GM12878 (cell line): ENCODE data around the gene KDF1. TPM values are rescaled to one million over a fixed set of nuclear protein-coding genes. Genes with fewer than 3 reads are reported as not detected.
A peak's percentile ranks its signal among the peaks of the same experiment; 100 is the strongest.

Experiments
- ASH2L ChIP-seq: fragments of 300-600, 200-600 bp; sonication (generic); IDR thresholded peaks from 2 replicates; pipeline ENCODE4 v1.6.1; 2017; ENCODE audit warnings: low read depth, mild to moderate bottlenecking, borderline replicate concordance
- ATF7 ChIP-seq: fragments of 450-650 bp; IDR thresholded peaks from 2 replicates; pipeline ENCODE4 v1.6.1; 2016; ENCODE audit warnings: low read depth, mild to moderate bottlenecking
- CBX3 ChIP-seq: fragments of 200-600 bp; sonication (generic); IDR thresholded peaks from 2 replicates; pipeline ENCODE4 v1.6.1; 2016; ENCODE audit warnings: low read depth, borderline replicate concordance
- CEBPB ChIP-seq, 2 experiments: fragments of 150-350 bp in 1 of 2; IDR thresholded peaks; 2 replicates each; pipeline ENCODE4 v1.6.1; 2012 to 2014; ENCODE audit warnings: low read depth in 2 of 2, low read length in 2 of 2, borderline replicate concordance in 1 of 2, inconsistent platforms in 1 of 2
- CEBPZ ChIP-seq: fragments of 150-350 bp; IDR thresholded peaks from 2 replicates; pipeline ENCODE4 v1.6.1; 2016; ENCODE audit warnings: low read depth, low read length
- CHD1 ChIP-seq: IDR thresholded peaks from 2 replicates; pipeline ENCODE4 v1.6.1; 2012; ENCODE audit warnings: low read depth, low read length, improper control_type of control experiment
- CHD2 ChIP-seq: IDR thresholded peaks from 2 replicates; pipeline ENCODE4 v1.6.1; 2011; ENCODE audit warnings: low read depth, low read length, improper control_type of control experiment, borderline replicate concordance
- CTCF ChIP-seq, 3 experiments: IDR thresholded peaks in 2 of 3; conservative IDR thresholded peaks in 1 of 3; 2 replicates each; pipeline ENCODE4 v1.5.1; 2011; ENCODE audit warnings: low read depth in 3 of 3, low read length in 3 of 3, mild to moderate bottlenecking in 3 of 3, control low read depth in 2 of 3, moderate library complexity in 2 of 3, inconsistent platforms in 1 of 3, mixed read lengths in 1 of 3; ENCODE audit not compliant: control insufficient read depth in 2 of 3, insufficient read depth in 1 of 3; ENCODE audit errors: extremely low read depth in 1 of 3
- EZH2 ChIP-seq: IDR thresholded peaks from 2 replicates; pipeline ENCODE4 v1.6.1; 2012; ENCODE audit warnings: low read depth, mild to moderate bottlenecking, control low read depth, inconsistent platforms, low read length, borderline replicate concordance; ENCODE audit not compliant: control insufficient read depth
- GABPA ChIP-seq: IDR thresholded peaks from 2 replicates; pipeline ENCODE4 v1.6.1; 2014; ENCODE audit warnings: antibody characterized with exemption, low read depth, mild to moderate bottlenecking, inconsistent platforms
- IKZF2 ChIP-seq, 2 experiments: fragments of 450-650 bp; IDR thresholded peaks; 2 replicates each; pipeline ENCODE4 v1.6.1; 2017; ENCODE audit warnings: mild to moderate bottlenecking in 2 of 2, moderate library complexity in 2 of 2
- IRF5 ChIP-seq: fragments of 450-650 bp; IDR thresholded peaks from 2 replicates; pipeline ENCODE4 v1.6.1; 2017; ENCODE audit warnings: borderline replicate concordance
- KDM1A ChIP-seq: fragments of 200-600 bp; sonication (generic); IDR thresholded peaks from 2 replicates; pipeline ENCODE4 v1.6.1; 2016; ENCODE audit warnings: borderline replicate concordance
- NFIC ChIP-seq: IDR thresholded peaks from 2 replicates; pipeline ENCODE4 v1.6.1; 2012; ENCODE audit warnings: low read depth, mild to moderate bottlenecking, inconsistent platforms, low read length, moderate library complexity
- PAX5 ChIP-seq: IDR thresholded peaks from 2 replicates; pipeline ENCODE4 v1.6.1; 2011; ENCODE audit warnings: low read depth, low read length, borderline replicate concordance
- PBX3 ChIP-seq: IDR thresholded peaks from 2 replicates; pipeline ENCODE4 v1.6.1; 2011; ENCODE audit warnings: mild to moderate bottlenecking, low read depth, low read length, moderate library complexity; ENCODE audit not compliant: insufficient replicate concordance
- POLR2AphosphoS5 ChIP-seq: IDR thresholded peaks from 2 replicates; pipeline ENCODE4 v1.6.1; 2011; ENCODE audit warnings: mild to moderate bottlenecking, low read length, inconsistent platforms
- RAD21 ChIP-seq: IDR thresholded peaks from 2 replicates; pipeline ENCODE4 v1.6.1; 2011; ENCODE audit warnings: mild to moderate bottlenecking, low read depth, low read length, moderate library complexity; ENCODE audit not compliant: insufficient read depth
- RAD51 ChIP-seq: fragments of 450-650 bp; IDR thresholded peaks from 2 replicates; pipeline ENCODE4 v1.6.1; 2016; ENCODE audit warnings: moderate library complexity, mild to moderate bottlenecking, inconsistent platforms
- RBBP5 ChIP-seq: fragments of 200-600 bp; sonication (generic); conservative IDR thresholded peaks from 2 replicates; pipeline ENCODE4 v1.6.1; 2016
- STAT1 ChIP-seq: fragments of 450-650 bp; conservative IDR thresholded peaks from 2 replicates; pipeline ENCODE4 v1.6.1; 2014; ENCODE audit warnings: antibody characterized with exemption, mild to moderate bottlenecking
- TCF7 ChIP-seq: IDR thresholded peaks from 2 replicates; pipeline ENCODE4 v1.6.1; 2014; ENCODE audit warnings: antibody characterized with exemption, borderline replicate concordance
- ZSCAN29 ChIP-seq: fragments of 450-650 bp; IDR thresholded peaks from 2 replicates; pipeline ENCODE4 v1.6.1; 2017; ENCODE audit warnings: mild to moderate bottlenecking, moderate library complexity
- polyA plus RNA-seq, 11 experiments: library from polyadenylated mRNA; depleted of rRNA in 4 of 11; unstranded in 6 of 11; stranded (reverse) in 5 of 11; fragments of >200 nt; fragmentation: Nextera tagmentation in 4 of 11; fragmentation: Illumina TruSeq in 1 of 11; extraction: Ambion mirVana in 4 of 11; extraction: Trizol in 1 of 11; gene quantifications; 1 replicate in 1 of 11; 2 replicates in 10 of 11; pipeline versions ENCODE4 v1.2.1 to v1.2.3, GENCODE V29; 2011 to 2016; ENCODE audit warnings: inconsistent platforms in 2 of 11, missing spikeins in 2 of 11, low read depth in 1 of 11
- total RNA-seq, 4 experiments: library from RNA; depleted of rRNA in 3 of 4; stranded (reverse); fragments of >200 nt in 3 of 4; fragmentation: Illumina TruSeq in 1 of 4; extraction: Trizol in 1 of 4; gene quantifications; 2 replicates each; pipeline versions ENCODE4 v1.2.1 to v1.2.3, GENCODE V29; 2013 to 2021

Gene KDF1
- total and polyA plus RNA-seq, 10 of the 15 experiments (the other 5 are each of a cell fraction or from before 2014, with no cell fraction given) = 0.03 to 0.13 (median 0.04) TPM; not detected in 7

- TF ChIP-seq STAT1 (no peak), CBX3 (no peak), ATF7 (no peak), POLR2AphosphoS5 (peak; percentile 92), RBBP5 (no peak), ZSCAN29 (no peak), NFIC (no peak), ASH2L (no peak), CEBPB (IDR thresholded peaks at IDR 0.05; ENCODE audit: borderline replicate concordance in 1 of 2, low read depth in 2 of 2, low read length in 2 of 2) (no peak), RAD21 (no peak), CTCF (IDR thresholded peaks at IDR 0.05 in 2 of 3, conservative IDR thresholded peaks at IDR 0.05 in 1 of 3; ENCODE audit: control insufficient read depth in 2 of 3, extremely low read depth in 1 of 3, insufficient read depth in 1 of 3, low read depth in 3 of 3, low read length in 3 of 3) (no peak), PAX5 (no peak), TCF7 (no peak), CHD2 (peak; percentile 86), KDM1A (no peak), PBX3 (peak; percentile 91), IRF5 (no peak), RAD51 (no peak), CHD1 (no peak), CEBPZ (peak; percentile 74), EZH2 (no peak), GABPA (peak; percentile 91), IKZF2 (IDR thresholded peaks at IDR 0.05) (no peak)
Measured at GRCh38 chr1:26921540-26922430, 38.5 kb downstream of the KDF1 start, which contains the start of gene NUDC (continued).
